ENCODE measurements around the gene OR3A3. TPM values are rescaled to one million over a fixed set of nuclear protein-coding genes. Genes with fewer than 3 reads are reported as not detected.
"Not testable (repeated sequence)": the region's sequence is repeated elsewhere in the genome, so short reads cannot be mapped to it uniquely, and the experiment has no call there.

The OR3A3 gene
- total RNA-seq (2022) (not detected in 2 replicates), Bru-seq, nascent RNA (not detected), BruChase-seq, experiment 1, labeled RNA remaining after a 6-hour chase (not detected), BruChase-seq, experiment 2, labeled RNA remaining after a 2-hour chase (not detected)
- long read RNA-seq: 0 reads

- Mint-ChIP-seq H3K9me3 (ENCODE audit: low read depth, unreplicated experiment) (peaks cover 4% of the 10 kb centered on the region), H3K4me1 (ENCODE audit: low read depth, unreplicated experiment) (no peaks in the 10 kb centered on the region), H3K27ac (ENCODE audit: unreplicated experiment) (no peak within 1 kb of the TSS), H3K4me3 (ENCODE audit: low read depth, unreplicated experiment) (no peak within 1 kb of the TSS), H3K27me3 (ENCODE audit: unreplicated experiment) (no peaks in the 10 kb centered on the region), H3K36me3 (ENCODE audit: insufficient read depth, unreplicated experiment) (no peaks in the 10 kb centered on the region)
- BruUV-seq (replicated peaks): no TSS peak
- CTCF ChIA-PET: interaction anchor here (0.5 kb wide), 1 partner anchor 797 kb away, joined by 4 read pairs; no protein-coding TSS in a partner anchor
- TF ChIP-seq, protein P1, sequence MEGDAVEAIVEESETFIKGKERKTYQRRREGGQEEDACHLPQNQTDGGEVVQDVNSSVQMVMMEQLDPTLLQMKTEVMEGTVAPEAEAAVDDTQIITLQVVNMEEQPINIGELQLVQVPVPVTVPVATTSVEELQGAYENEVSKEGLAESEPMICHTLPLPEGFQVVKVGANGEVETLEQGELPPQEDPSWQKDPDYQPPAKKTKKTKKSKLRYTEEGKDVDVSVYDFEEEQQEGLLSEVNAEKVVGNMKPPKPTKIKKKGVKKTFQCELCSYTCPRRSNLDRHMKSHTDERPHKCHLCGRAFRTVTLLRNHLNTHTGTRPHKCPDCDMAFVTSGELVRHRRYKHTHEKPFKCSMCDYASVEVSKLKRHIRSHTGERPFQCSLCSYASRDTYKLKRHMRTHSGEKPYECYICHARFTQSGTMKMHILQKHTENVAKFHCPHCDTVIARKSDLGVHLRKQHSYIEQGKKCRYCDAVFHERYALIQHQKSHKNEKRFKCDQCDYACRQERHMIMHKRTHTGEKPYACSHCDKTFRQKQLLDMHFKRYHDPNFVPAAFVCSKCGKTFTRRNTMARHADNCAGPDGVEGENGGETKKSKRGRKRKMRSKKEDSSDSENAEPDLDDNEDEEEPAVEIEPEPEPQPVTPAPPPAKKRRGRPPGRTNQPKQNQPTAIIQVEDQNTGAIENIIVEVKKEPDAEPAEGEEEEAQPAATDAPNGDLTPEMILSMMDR (IDR thresholded peaks at IDR 0.05; ENCODE audit: unreplicated experiment): no peak
- intact Hi-C loops (cut with micrococcal nuclease; ENCODE audit: unreplicated experiment): no loop called here
- no peak for DNase-seq
These were observed at the start of gene OR3A3 for GRCh38 chr17:3411070-3411469. Gene OR3A3, plus strand, starts transcription at chr17:3411370.

DNA sequence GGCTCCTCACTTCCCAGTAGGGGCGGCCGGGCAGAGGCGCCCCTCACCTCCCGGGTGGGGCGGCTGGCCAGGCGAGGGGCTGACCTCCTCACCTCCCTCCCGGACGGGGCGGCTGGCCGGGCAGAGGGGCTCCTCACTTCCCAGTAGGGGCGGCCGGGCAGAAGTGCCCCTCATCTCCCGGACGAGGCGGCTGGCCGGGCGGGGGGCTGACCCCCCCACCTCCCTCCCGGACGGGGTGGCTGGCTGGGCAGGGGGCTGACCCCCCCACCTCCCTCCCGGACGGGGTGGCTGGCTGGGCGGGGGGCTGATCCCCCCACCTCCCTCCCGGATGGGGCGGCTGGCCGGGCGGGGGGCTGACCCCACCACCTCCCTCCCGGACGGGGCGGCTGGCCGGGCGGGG is 40.0 kb upstream of the OR3A3 start:
- H3K9me3 Mint-ChIP-seq (ENCODE audit: low read depth, unreplicated experiment); BruUV-seq (replicated peaks); DNase-seq; H3K4me3 Mint-ChIP-seq (ENCODE audit: low read depth, unreplicated experiment); intact Hi-C loops (cut with micrococcal nuclease; ENCODE audit: unreplicated experiment); H3K27me3 Mint-ChIP-seq (ENCODE audit: unreplicated experiment); CTCF ChIA-PET; H3K36me3 Mint-ChIP-seq (ENCODE audit: insufficient read depth, unreplicated experiment); H3K4me1 Mint-ChIP-seq (ENCODE audit: low read depth, unreplicated experiment); H3K27ac Mint-ChIP-seq (ENCODE audit: unreplicated experiment): not testable (repeated sequence)

- no peaks in the 10 kb centered on the region for H3K4me1 Mint-ChIP-seq (ENCODE audit: low read depth, unreplicated experiment)
- no peak overlapping the region for H3K4me3 Mint-ChIP-seq (ENCODE audit: low read depth, unreplicated experiment)
- peaks cover 70% of the 10 kb centered on the region for H3K27me3 Mint-ChIP-seq (ENCODE audit: unreplicated experiment)
- no peak overlapping the region for H3K27ac Mint-ChIP-seq (ENCODE audit: unreplicated experiment)
- DNase-seq: no peak
- intact Hi-C loops (cut with micrococcal nuclease; ENCODE audit: unreplicated experiment): no loop called here
- CTCF ChIA-PET: no interaction called here
- no peaks in the 10 kb centered on the region for H3K36me3 Mint-ChIP-seq (ENCODE audit: insufficient read depth, unreplicated experiment)
- H3K9me3 Mint-ChIP-seq (ENCODE audit: low read depth, unreplicated experiment): no peaks in the 10 kb centered on the region
- TF ChIP-seq, protein P1 (IDR thresholded peaks at IDR 0.05; ENCODE audit: unreplicated experiment): no peak
- BruUV-seq (replicated peaks): no TSS peak
These were observed 32.8 kb upstream of the OR3A3 start for GRCh38 chr17:3378321-3378720.

DNA sequence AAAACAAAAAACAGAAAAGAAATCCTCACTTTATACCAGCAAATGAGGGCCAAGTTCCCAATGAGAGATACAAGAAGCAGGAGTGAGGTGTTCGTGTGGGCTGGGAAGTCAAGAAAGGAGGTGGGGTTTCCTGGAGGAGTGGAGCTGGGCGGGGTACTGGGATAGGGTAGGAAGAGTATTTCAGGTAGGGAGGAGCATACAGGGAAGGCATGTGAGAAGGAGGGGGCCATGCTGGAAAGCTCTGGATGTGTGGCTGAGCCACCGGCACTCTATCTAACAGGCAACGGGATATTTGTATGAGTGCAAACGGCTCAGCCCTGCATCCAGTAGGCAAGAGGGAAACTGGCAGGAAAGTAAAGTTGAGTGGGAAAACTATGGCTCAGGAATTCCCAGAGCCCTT is 29.2 kb upstream of the OR3A3 start:
- H3K36me3 Mint-ChIP-seq (ENCODE audit: insufficient read depth, unreplicated experiment): no peaks in the 10 kb centered on the region
- H3K9me3 Mint-ChIP-seq (ENCODE audit: low read depth, unreplicated experiment): no peaks in the 10 kb centered on the region
- intact Hi-C loops (cut with micrococcal nuclease; ENCODE audit: unreplicated experiment): no loop called here
- H3K4me1 Mint-ChIP-seq (ENCODE audit: low read depth, unreplicated experiment): no peaks in the 10 kb centered on the region
- no TSS peak for BruUV-seq (replicated peaks)
- CTCF ChIA-PET: no interaction called here
- H3K4me3 Mint-ChIP-seq (ENCODE audit: low read depth, unreplicated experiment): no peak overlapping the region
- H3K27me3 Mint-ChIP-seq (ENCODE audit: unreplicated experiment): peaks cover 64% of the 10 kb centered on the region
- TF ChIP-seq, protein P1 (IDR thresholded peaks at IDR 0.05; ENCODE audit: unreplicated experiment): no peak
- no peak overlapping the region for H3K27ac Mint-ChIP-seq (ENCODE audit: unreplicated experiment)
- no peak for DNase-seq

GRCh38 chr17:3385869-3386816 is 25.0 kb upstream of the OR3A3 start, which contains the start of gene OR3A2:
Gene OR3A2, minus strand, starts transcription at chr17:3386308.
- Mint-ChIP-seq H3K27ac (ENCODE audit: unreplicated experiment) (no peak within 1 kb of the TSS), H3K9me3 (ENCODE audit: low read depth, unreplicated experiment) (no peaks in the 10 kb centered on the region), H3K27me3 (ENCODE audit: unreplicated experiment) (peaks cover 24% of the 10 kb centered on the region), H3K4me3 (ENCODE audit: low read depth, unreplicated experiment) (no peak within 1 kb of the TSS), H3K4me1 (ENCODE audit: low read depth, unreplicated experiment) (no peaks in the 10 kb centered on the region), H3K36me3 (ENCODE audit: insufficient read depth, unreplicated experiment) (no peaks in the 10 kb centered on the region)
- no peak for DNase-seq
- TF ChIP-seq, protein P1 (IDR thresholded peaks at IDR 0.05; ENCODE audit: unreplicated experiment): no peak
- BruUV-seq (replicated peaks): no TSS peak
- CTCF ChIA-PET: no interaction called here
- intact Hi-C loops (cut with micrococcal nuclease; ENCODE audit: unreplicated experiment): no loop called here
